Hematopoietic multipotent progenitor cell treated with erythropoietin and hydrocortisone succinate and interleukin-3 and kit ligand, for 8 days (in vitro differentiated cells): Measurements from ENCODE around the gene PHF21B.

Experiments
- DNase-seq: peaks from one replicate; pipeline ENCODE4 v3.0.0-alpha.2; 2015

Gene PHF21B

GRCh38 chr22:44954149-44954548 lies 55.7 kb downstream of the PHF21B start:
- no peak for DNase-seq

GRCh38 chr22:44952863-44953746 lies 56.7 kb downstream of the PHF21B start:
- DNase-seq = no peak

- DNase-seq = no peak
These were observed 58.3 kb downstream of the PHF21B start for GRCh38 chr22:44951510-44951816.

- no peak for DNase-seq
These were observed 58.8 kb downstream of the PHF21B start for GRCh38 chr22:44950806-44951509.

- no peak for DNase-seq
These were observed 62.0 kb downstream of the PHF21B start for GRCh38 chr22:44947846-44948245.

GRCh38 chr22:44947049-44947448 lies 62.8 kb downstream of the PHF21B start:
- no peak for DNase-seq

- DNase-seq = no peak
These were observed 64.8 kb downstream of the PHF21B start for GRCh38 chr22:44944883-44945601.

GRCh38 chr22:44943701-44944324 lies 66.0 kb downstream of the PHF21B start:
- no peak for DNase-seq

- DNase-seq = no peak
These were observed 66.7 kb downstream of the PHF21B start for GRCh38 chr22:44942979-44943700.

- no peak for DNase-seq
These were observed 67.7 kb downstream of the PHF21B start for GRCh38 chr22:44942056-44942455.

GRCh38 chr22:44941207-44941606 lies 68.6 kb downstream of the PHF21B start:
- no peak for DNase-seq

GRCh38 chr22:44940130-44940529 lies 69.7 kb downstream of the PHF21B start:
- no peak for DNase-seq

GRCh38 chr22:44939451-44939850 lies 70.4 kb downstream of the PHF21B start:
- no peak for DNase-seq

GRCh38 chr22:44938886-44939285 lies 70.9 kb downstream of the PHF21B start:
- no peak for DNase-seq

- DNase-seq = no peak
These were observed 72.6 kb downstream of the PHF21B start for GRCh38 chr22:44937216-44937615.

GRCh38 chr22:44936201-44936600 lies 73.6 kb downstream of the PHF21B start:
- no peak for DNase-seq

GRCh38 chr22:44935724-44936123 lies 74.1 kb downstream of the PHF21B start:
- DNase-seq = no peak

- no peak for DNase-seq
These were observed 75.4 kb downstream of the PHF21B start for GRCh38 chr22:44934454-44934735.

- DNase-seq = no peak
These were observed 75.9 kb downstream of the PHF21B start for GRCh38 chr22:44933666-44934453.

GRCh38 chr22:44932493-44932892 lies 77.3 kb downstream of the PHF21B start:
- no peak for DNase-seq

- DNase-seq = no peak
These were observed 78.0 kb downstream of the PHF21B start for GRCh38 chr22:44931766-44932165.

- no peak for DNase-seq
These were observed 78.7 kb downstream of the PHF21B start for GRCh38 chr22:44931077-44931540.
